ENCODE measurements around the gene NSD2.
"Not testable (repeated sequence)": the region's sequence is repeated elsewhere in the genome, so short reads cannot be mapped to it uniquely, and the experiment has no call there.

The NSD2 gene

GRCh38 chr4:2006956-2007653 lies 135.9 kb downstream of the NSD2 start:
- DNase-seq: no peak

GRCh38 chr4:2007804-2008670 lies 136.8 kb downstream of the NSD2 start:
- DNase-seq: no peak

GRCh38 chr4:2008671-2008920 lies 137.4 kb downstream of the NSD2 start:
- no peak for DNase-seq

DNA sequence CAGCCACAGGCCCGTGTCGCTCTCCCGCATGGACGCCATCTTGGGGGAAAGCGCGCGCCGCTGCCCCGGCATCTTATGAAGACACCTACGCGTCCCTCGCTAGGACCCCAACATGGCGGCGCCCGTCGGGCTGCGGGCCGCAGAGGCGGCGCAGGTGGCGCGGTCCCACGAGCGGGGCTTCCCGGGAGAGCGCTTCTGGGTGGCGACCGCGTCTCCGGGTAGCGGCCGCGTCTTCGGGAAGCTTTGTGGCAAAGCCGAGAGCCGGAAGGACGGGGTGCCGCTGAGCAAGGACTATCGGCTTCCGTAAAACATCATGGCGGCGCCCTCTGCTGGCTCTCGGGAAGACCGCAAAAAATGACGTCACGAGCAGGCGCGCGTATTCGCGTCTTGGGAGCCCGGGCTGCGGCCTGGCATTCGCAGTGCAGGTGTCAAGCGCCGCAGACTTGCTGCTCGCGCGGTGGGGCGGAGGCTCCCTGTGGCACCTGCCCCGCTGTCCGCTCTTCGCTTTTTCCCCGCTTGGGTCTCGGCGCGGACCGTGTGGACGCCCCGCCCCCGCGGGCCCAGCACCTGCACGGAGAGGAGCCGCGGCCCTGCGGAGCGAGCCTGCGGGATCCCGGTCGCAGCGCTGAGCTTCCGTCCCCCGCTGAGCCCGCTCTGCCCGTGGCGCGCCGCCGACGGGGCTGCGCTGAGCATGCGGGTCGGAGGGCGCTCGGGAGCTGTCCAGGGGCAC lies 137.9 kb downstream of the NSD2 start, which contains the start of gene NELFA:
Gene NELFA (minus strand): TSS at position 54 of the 730 bp plus-strand sequence. CDS start 15 bp downstream, at position 39.
- DNase-seq: peak; percentile 93

DNA sequence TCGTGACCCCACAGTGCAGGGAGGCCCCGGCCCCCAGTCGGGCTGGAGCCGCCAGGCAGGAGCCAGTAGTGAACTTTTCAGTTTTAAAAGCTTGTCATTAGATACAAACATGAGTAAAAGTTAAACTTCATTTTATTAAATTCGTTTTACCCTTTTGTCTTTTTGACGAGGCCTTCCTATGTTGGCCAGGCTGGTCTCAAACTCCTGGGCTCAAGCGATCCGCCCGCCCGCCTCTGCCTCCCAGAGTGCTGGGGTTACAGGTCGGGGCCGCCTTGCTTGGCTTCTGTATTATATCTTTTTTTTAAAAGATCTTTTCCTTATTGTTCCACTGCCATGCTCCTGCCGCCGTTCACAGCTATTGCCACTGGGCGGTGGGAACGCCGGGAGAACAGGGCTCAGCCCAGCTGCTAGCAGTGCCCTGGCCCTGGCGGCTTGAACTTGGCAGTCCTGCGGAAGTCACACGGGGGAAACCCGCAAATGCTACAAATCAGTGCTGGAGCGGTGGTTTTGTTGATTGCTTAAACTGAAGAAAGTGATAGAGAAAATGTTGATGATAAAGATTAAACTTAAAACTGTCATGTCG lies 138.5 kb downstream of the NSD2 start:
- peak; percentile 40 for DNase-seq

GRCh38 chr4:2011583-2011982 lies 140.4 kb downstream of the NSD2 start:
- no peak for DNase-seq

DNA sequence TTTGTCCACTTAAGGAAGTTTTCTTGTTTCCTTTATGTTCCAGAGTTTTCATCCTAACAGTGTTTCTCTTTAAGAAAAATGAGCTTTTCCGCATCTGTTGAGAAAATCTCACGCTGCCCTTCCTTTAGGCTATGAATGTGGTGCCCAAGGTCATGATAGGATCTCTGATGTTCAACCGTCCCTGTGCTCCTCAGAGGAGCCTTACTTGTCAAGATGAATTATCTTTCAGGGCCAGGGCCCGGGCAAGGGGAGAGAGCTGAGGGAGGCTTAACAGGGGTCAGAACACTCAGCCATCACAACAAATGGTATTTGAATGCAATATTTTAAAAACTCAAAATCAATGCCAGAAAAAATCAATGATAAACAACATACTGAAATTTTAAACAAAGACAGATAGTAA lies 143.8 kb downstream of the NSD2 start:
- DNase-seq: no peak

DNA sequence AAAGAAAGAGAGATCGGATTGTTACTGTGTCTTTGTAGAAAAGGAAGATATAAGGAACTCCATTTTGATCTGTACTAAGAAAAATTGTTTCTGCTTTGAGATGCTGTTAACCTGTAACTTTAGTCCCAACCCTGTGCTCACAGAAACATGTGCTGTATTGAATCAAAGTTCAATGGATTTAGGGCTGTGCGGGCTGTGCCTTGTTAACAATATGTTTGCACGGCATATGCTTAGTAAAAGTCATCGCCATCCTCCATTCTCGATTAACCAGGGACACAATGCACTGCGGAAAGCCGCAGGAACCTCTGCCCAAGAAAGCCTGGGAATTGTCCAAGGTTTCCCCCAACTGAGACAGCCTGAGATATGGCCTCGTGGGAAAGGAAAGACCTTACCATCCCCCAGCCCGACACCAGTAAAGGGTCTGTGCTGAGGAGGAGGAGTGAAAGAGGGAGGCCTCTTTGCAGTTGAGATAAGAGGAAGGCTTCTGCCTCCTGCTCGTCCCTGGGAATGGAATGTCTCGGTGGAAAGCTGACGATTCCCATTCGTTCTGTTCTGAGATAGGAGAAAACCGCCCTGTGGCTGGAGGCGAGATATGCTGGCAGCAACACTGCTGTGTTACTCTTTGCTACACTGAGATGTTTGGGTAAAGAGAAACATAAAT lies 150.3 kb downstream of the NSD2 start:
- not testable (repeated sequence) for DNase-seq

- no peak for DNase-seq
These were observed 153.5 kb downstream of the NSD2 start for GRCh38 chr4:2024683-2025082.

DNA sequence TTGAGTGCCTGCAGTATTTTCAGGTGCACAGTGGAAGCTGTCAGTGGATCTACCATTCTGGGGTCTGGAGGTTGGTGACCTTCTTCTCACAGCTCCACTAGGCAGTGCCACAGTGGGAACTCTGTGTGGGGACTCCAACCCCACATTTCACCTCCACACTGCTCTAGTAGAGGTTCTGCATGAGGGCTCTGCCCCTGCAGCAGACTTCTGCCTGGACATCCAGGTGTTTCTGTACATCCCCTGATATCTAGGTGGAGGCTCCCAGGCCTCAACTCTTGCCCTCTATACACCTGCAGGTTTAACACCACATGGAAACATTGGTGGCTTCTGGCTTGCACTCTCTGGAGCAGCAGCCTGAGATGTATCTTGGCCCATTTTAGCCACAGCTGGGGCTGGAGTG lies 154.6 kb downstream of the NSD2 start:
- DNase-seq: no peak

GRCh38 chr4:2027120-2027519 lies 155.9 kb downstream of the NSD2 start:
- DNase-seq: not testable (repeated sequence)

DNA sequence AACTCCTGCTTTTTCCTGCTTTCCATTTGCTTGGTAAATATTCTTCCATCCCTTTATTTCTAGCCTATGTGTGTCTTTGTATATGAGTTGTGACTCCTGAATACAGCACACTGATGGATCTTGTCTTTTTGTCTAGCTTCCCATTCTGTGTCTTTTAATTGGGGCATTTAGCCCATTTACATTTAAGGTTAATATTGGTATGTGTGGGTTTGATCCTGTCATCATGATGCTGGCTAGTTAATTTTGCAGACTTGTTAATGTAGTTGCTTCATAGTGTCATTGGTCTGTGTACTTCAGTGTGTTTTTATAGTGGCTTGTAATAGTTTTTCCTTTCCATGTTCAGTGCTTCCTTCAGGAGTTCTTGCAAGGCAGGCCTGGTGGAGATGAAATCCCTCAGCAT lies 160.0 kb downstream of the NSD2 start:
- DNase-seq: not testable (repeated sequence)
